ENCODE data around the gene CENPP. TPM values are rescaled to one million over a fixed set of nuclear protein-coding genes. Genes with fewer than 3 reads are reported as not detected.
A peak's percentile ranks its signal among the peaks of the same experiment; 100 is the strongest.

The CENPP gene
- total RNA-seq, 1 donor from 2014 or later, result 24.6 TPM

GRCh38 chr9:92295240-92295790, 30.4 kb upstream of the CENPP start:
- Mint-ChIP-seq H3K36me3 (ENCODE audit: low read depth) (peaks cover 39% of the 10 kb centered on the region), H3K4me3 (peak overlapping the region; percentile 98), H3K9me3 (no peaks in the 10 kb centered on the region), H3K27ac (peak overlapping the region; percentile 37), H3K27me3 (ENCODE audit: insufficient read depth) (no peaks in the 10 kb centered on the region), H3K4me1 (ENCODE audit: low read depth) (peaks cover 61% of the 10 kb centered on the region)
- DNase-seq (ENCODE audit: low spot score), result no peak
- intact Hi-C loops (cut with micrococcal nuclease), result no loop called here

- H3K27ac Mint-ChIP-seq, result no peak overlapping the region
- H3K9me3 Mint-ChIP-seq, result no peaks in the 10 kb centered on the region
- no peak for DNase-seq (ENCODE audit: low spot score)
- H3K4me1 Mint-ChIP-seq (ENCODE audit: low read depth), result peaks cover 56% of the 10 kb centered on the region
- no peaks in the 10 kb centered on the region for H3K27me3 Mint-ChIP-seq (ENCODE audit: insufficient read depth)
- H3K4me3 Mint-ChIP-seq, result peak overlapping the region; percentile 98
- peaks cover 36% of the 10 kb centered on the region for H3K36me3 Mint-ChIP-seq (ENCODE audit: low read depth)
- intact Hi-C loops (cut with micrococcal nuclease), result no loop called here
Observed at GRCh38 chr9:92295827-92296258, 29.9 kb upstream of the CENPP start.

DNA sequence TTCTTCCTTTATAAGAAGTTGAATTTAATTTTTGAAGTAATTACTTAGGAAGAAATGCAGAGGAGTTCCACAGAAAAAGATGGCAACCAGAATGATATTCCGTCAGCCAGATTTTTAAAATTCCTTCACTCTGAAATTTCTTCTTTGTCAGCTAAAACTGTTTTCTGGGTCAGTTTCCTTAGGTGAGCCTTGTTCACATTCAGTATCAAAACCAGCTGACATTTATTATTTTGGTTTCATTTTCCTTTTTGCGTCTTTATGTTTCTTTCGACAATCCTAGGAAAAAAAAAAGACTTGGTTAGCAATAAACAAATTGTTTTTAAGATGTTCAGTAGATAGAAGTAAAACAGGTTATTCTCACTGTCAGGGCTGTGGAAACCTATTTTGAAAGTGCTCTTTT, 28.1 kb upstream of the CENPP start:
- Mint-ChIP-seq H3K27me3 (ENCODE audit: insufficient read depth) (no peaks in the 10 kb centered on the region), H3K4me3 (peak overlapping the region; percentile 51), H3K9me3 (no peaks in the 10 kb centered on the region), H3K4me1 (ENCODE audit: low read depth) (peaks cover 39% of the 10 kb centered on the region), H3K36me3 (ENCODE audit: low read depth) (peaks cover 38% of the 10 kb centered on the region), H3K27ac (peak overlapping the region; percentile 21)
- no peak for DNase-seq (ENCODE audit: low spot score)
- intact Hi-C loops (cut with micrococcal nuclease), result no loop called here

DNA sequence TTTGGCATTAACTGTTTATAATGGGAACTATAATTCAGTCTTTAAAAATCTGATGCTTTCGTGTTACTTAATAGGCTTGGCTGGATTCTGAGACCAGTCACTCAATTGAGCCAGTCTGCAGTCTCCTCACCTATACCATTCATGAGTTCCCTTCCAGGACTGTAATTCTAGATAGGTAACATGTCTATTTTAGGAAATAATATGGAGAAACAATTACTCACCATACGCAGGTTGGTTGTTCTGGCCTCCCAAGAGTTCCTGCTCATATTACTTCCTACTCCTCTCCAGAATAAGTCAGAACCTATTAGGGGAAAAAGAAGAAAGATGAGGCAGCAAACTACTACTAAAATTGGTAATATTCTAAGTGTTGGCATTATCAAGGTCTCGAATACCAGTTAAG, 27.7 kb upstream of the CENPP start:
- no peak overlapping the region for H3K4me3 Mint-ChIP-seq
- H3K4me1 Mint-ChIP-seq (ENCODE audit: low read depth), result peaks cover 36% of the 10 kb centered on the region
- peaks cover 38% of the 10 kb centered on the region for H3K36me3 Mint-ChIP-seq (ENCODE audit: low read depth)
- intact Hi-C loops (cut with micrococcal nuclease), result no loop called here
- no peak for DNase-seq (ENCODE audit: low spot score)
- H3K27me3 Mint-ChIP-seq (ENCODE audit: insufficient read depth), result no peaks in the 10 kb centered on the region
- H3K9me3 Mint-ChIP-seq, result no peaks in the 10 kb centered on the region
- peak overlapping the region; percentile 21 for H3K27ac Mint-ChIP-seq

DNA sequence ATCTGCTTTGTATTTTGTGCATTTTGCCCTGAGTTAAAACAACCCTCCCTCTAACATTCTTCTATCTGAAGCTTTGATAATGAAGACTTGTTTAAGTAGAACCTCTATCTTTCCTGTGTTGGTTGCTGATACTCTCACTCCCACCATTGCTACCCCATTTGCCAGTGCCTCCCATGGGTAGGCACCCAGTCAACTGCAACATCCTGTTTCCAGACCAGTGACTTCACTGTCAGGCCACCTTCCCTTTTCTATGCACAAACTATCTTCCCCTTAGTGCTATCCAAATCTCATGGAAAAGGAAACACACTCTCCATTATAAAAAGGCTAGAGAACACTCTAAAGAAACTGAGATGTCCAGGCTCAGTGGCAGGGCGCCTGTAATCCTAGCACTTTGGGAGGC, 26.6 kb upstream of the CENPP start:
- Mint-ChIP-seq H3K27ac (no peak overlapping the region), H3K27me3 (ENCODE audit: insufficient read depth) (no peaks in the 10 kb centered on the region), H3K36me3 (ENCODE audit: low read depth) (peaks cover 38% of the 10 kb centered on the region), H3K4me3 (no peak overlapping the region), H3K9me3 (no peaks in the 10 kb centered on the region), H3K4me1 (ENCODE audit: low read depth) (peaks cover 32% of the 10 kb centered on the region)
- DNase-seq (ENCODE audit: low spot score), result no peak
- intact Hi-C loops (cut with micrococcal nuclease), result no loop called here

GRCh38 chr9:92300936-92301335, 24.8 kb upstream of the CENPP start:
- DNase-seq (ENCODE audit: low spot score), result no peak
- Mint-ChIP-seq H3K4me1 (ENCODE audit: low read depth) (peaks cover 19% of the 10 kb centered on the region), H3K27ac (no peak overlapping the region), H3K36me3 (ENCODE audit: low read depth) (peaks cover 50% of the 10 kb centered on the region), H3K27me3 (ENCODE audit: insufficient read depth) (no peaks in the 10 kb centered on the region), H3K9me3 (no peaks in the 10 kb centered on the region), H3K4me3 (no peak overlapping the region)
- intact Hi-C loops (cut with micrococcal nuclease), result no loop called here

DNA sequence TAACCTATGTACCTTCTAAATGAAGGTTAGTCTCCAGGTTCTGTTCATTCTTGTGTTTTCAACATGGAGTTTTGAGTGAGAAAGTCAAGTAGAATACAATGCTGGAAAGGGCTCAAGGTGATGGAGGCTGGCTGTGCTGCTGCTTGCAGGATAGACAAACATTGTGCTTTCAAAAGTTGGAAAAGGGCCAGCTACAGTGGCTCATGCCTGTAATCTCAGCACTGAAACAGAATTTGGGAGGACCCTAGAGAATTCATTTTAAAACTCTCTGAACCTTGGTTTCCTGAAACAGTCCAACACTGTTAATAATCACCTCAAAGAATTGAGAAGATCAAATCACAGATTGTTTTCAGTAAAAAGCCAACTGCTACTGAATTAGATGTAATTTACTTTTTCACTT, 16.9 kb upstream of the CENPP start:
- DNase-seq (ENCODE audit: low spot score), result no peak
- Mint-ChIP-seq H3K4me1 (ENCODE audit: low read depth) (peaks cover 23% of the 10 kb centered on the region), H3K4me3 (no peak overlapping the region), H3K27ac (no peak overlapping the region), H3K36me3 (ENCODE audit: low read depth) (peaks cover 69% of the 10 kb centered on the region), H3K27me3 (ENCODE audit: insufficient read depth) (no peaks in the 10 kb centered on the region), H3K9me3 (no peaks in the 10 kb centered on the region)
- intact Hi-C loops (cut with micrococcal nuclease), result no loop called here

DNA sequence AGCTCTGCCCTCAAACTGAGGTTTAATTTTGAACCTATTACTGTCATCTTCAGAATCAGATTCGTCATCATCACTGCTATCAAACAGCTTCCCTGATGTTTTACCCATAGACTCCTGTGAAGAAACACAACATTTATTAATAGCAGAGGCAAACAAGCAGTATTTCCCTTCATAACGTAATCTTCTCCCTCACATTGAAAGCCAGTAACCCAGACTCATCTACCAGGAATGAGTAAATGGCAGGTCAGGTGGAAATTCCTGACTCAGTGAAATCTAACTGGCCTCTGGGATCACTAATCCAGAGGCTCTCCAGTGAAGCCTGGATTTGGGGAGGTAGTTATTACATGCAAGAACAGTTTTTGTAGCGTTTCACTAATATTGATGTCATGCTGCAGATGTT, 15.2 kb upstream of the CENPP start:
- Mint-ChIP-seq H3K9me3 (no peaks in the 10 kb centered on the region), H3K27ac (no peak overlapping the region), H3K36me3 (ENCODE audit: low read depth) (peaks cover 71% of the 10 kb centered on the region), H3K4me1 (ENCODE audit: low read depth) (peaks cover 33% of the 10 kb centered on the region), H3K27me3 (ENCODE audit: insufficient read depth) (no peaks in the 10 kb centered on the region), H3K4me3 (no peak overlapping the region)
- intact Hi-C loops (cut with micrococcal nuclease), result no loop called here
- no peak for DNase-seq (ENCODE audit: low spot score)

DNA sequence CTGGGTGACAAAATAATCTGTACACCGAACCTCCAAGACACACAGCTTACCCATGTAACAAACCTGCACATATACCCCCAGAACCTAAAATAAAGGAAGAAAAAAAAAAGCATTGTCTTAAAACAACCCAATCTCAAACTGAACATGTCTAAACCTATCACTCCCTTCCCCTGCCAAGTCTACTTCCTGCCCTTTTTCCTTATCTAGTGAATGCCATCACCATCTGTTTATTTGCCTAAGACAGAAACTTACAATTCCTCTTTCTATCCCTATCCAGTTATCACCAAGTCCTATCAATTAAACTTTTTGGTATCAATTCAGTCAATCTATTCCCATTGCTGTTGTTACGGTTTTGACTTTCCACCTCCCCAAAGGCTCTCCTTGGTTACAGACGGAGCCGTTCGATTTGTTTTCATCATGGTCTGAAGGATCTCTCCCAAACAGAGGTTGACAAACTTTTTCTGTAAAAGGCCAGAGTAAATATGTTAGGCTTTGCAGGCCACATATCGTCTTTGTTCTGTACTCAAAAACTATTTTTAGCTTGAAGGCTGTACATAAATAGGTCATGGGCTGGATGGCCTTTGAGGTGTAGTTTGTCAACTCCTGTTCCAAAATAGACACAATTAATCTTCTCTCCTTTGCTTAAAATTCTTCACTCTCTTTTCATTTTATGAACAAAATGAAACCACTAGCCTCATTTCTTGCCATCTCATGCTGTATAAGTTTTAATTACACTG, 12.7 kb upstream of the CENPP start:
- no peak for DNase-seq (ENCODE audit: low spot score)
- H3K36me3 Mint-ChIP-seq (ENCODE audit: low read depth), result peaks cover 68% of the 10 kb centered on the region
- no peak overlapping the region for H3K4me3 Mint-ChIP-seq
- H3K4me1 Mint-ChIP-seq (ENCODE audit: low read depth), result peaks cover 33% of the 10 kb centered on the region
- H3K9me3 Mint-ChIP-seq, result no peaks in the 10 kb centered on the region
- intact Hi-C loops (cut with micrococcal nuclease), result no loop called here
- no peaks in the 10 kb centered on the region for H3K27me3 Mint-ChIP-seq (ENCODE audit: insufficient read depth)
- H3K27ac Mint-ChIP-seq, result peak overlapping the region; percentile 25

DNA sequence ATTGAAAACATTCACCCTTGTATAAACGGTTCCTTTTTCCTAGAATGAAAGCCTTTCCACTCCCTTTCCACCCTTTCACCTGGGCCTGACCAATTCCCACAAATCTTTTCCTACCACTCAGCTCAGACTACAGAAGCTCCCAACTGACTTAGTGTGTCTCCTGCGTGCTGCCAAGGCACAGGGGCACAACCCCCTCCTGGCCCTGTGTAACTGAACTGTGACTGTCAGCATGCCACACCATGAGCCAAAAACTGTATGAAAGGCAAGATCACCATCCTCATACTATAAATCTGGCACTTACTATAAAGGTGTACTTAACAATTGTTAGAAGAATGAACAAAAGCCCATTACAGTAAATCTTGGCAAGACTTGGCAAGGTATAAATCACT, 12.1 kb upstream of the CENPP start:
- DNase-seq (ENCODE audit: low spot score), result no peak
- intact Hi-C loops (cut with micrococcal nuclease), result no loop called here
- no peaks in the 10 kb centered on the region for H3K27me3 Mint-ChIP-seq (ENCODE audit: insufficient read depth)
- peaks cover 33% of the 10 kb centered on the region for H3K4me1 Mint-ChIP-seq (ENCODE audit: low read depth)
- no peaks in the 10 kb centered on the region for H3K9me3 Mint-ChIP-seq
- H3K27ac Mint-ChIP-seq, result no peak overlapping the region
- H3K4me3 Mint-ChIP-seq, result no peak overlapping the region
- H3K36me3 Mint-ChIP-seq (ENCODE audit: low read depth), result peaks cover 67% of the 10 kb centered on the region

DNA sequence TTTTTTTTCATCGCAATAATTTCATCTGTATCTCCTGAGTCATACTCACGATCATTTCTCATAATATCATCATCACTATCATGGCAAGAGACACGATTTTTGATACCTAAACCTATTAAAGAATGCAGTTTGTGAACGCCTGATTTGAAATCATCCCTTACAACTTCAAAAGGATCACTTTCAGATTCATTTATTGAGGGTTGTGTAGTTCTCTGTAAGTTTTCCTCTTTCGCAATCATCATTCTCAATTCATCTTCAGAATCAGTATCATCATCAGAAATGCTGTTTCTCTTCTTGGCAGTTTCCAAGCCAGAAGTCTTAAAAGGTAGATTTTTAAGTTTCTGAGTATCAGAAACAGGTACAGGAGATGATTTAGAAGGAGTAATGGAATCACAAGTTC, 10.3 kb upstream of the CENPP start:
- intact Hi-C loops (cut with micrococcal nuclease), result no loop called here

GRCh38 chr9:92324431-92324830, 1.3 kb upstream of the CENPP start:
- Mint-ChIP-seq H3K4me1 (ENCODE audit: low read depth) (peaks cover 32% of the 10 kb centered on the region), H3K4me3 (peak overlapping the region; percentile 93), H3K9me3 (no peaks in the 10 kb centered on the region), H3K36me3 (ENCODE audit: low read depth) (peaks cover 32% of the 10 kb centered on the region), H3K27me3 (ENCODE audit: insufficient read depth) (no peaks in the 10 kb centered on the region), H3K27ac (peak overlapping the region; percentile 96)
- no peak for DNase-seq (ENCODE audit: low spot score)
- intact Hi-C loops (cut with micrococcal nuclease), result no loop called here

More for the DNA sequence above, 10.3 kb upstream of the CENPP start:
- Mint-ChIP-seq H3K27ac (no peak overlapping the region), H3K4me3 (no peak overlapping the region), H3K27me3 (ENCODE audit: insufficient read depth) (no peaks in the 10 kb centered on the region), H3K9me3 (no peaks in the 10 kb centered on the region), H3K36me3 (ENCODE audit: low read depth) (peaks cover 66% of the 10 kb centered on the region), H3K4me1 (ENCODE audit: low read depth) (peaks cover 27% of the 10 kb centered on the region)
- no peak for DNase-seq (ENCODE audit: low spot score)

- intact Hi-C loops (cut with micrococcal nuclease), result loop anchor here (1.0 kb wide), 9 partner anchors 32 to 771 kb away; partner anchors contain the start of genes CARD19, IARS1, IPPK and SPTLC1
- Mint-ChIP-seq H3K27ac (peak overlapping the region; percentile 96), H3K36me3 (ENCODE audit: low read depth) (peaks cover 28% of the 10 kb centered on the region), H3K27me3 (ENCODE audit: insufficient read depth) (no peaks in the 10 kb centered on the region), H3K9me3 (no peaks in the 10 kb centered on the region), H3K4me3 (peak overlapping the region; percentile 93), H3K4me1 (ENCODE audit: low read depth) (peaks cover 32% of the 10 kb centered on the region)
- DNase-seq (ENCODE audit: low spot score), result no peak
Observed at GRCh38 chr9:92324889-92325268, 874 bp upstream of the CENPP start.
